H1 (cell line): ENCODE data around the gene GUCA2B. TPM values are rescaled to one million over a fixed set of nuclear protein-coding genes. Genes with fewer than 3 reads are reported as not detected.

Experiments
- CHD7 ChIP-seq: fragments of 300-600 bp; sonication (generic); IDR thresholded peaks from 2 replicates; pipeline ENCODE4 v1.7.1; 2012; ENCODE audit warnings: low read length, moderate library complexity, mild to moderate bottlenecking, inconsistent platforms; ENCODE audit not compliant: insufficient replicate concordance
- NRF1 ChIP-seq: IDR thresholded peaks from 2 replicates; pipeline ENCODE4 v1.6.1; 2011; ENCODE audit warnings: mild to moderate bottlenecking, low read depth, low read length, improper control_type of control experiment
- polyA plus RNA-seq, 7 experiments: library from polyadenylated mRNA; depleted of rRNA in 3 of 7; stranded (reverse) in 5 of 7; unstranded in 2 of 7; fragments of >200 nt in 5 of 7; fragments of 200-250 nt in 2 of 7; gene quantifications; 1 replicate in 5 of 7; 2 replicates in 1 of 7; 4 replicates in 1 of 7; pipeline versions ENCODE4 v1.2.1 to v1.2.3, GENCODE V29; 2011 to 2013; ENCODE audit warnings: missing spikeins in 2 of 7, mixed read lengths in 2 of 7
- total RNA-seq: library from RNA; stranded (reverse); fragmentation: NEBNext Ultra II Directional; extraction: Animal tissue kit (Norgen Biotek cat#: 25700); gene quantifications from 2 replicates; pipeline ENCODE4 v1.2.1, GENCODE V29; 2021

GUCA2B gene
- total and polyA plus RNA-seq, 2 of the 8 experiments (the other 6 are each of a cell fraction or from before 2014, with no cell fraction given) = not detected

- TF ChIP-seq CHD7 (no peak), NRF1 (no peak)
These were observed 43.6 kb upstream of the GUCA2B start (continued) for GRCh38 chr1:42109600-42109999.
